ENCODE measurements around the gene PODNL1.
"Not testable (repeated sequence)": the region's sequence is repeated elsewhere in the genome, so short reads cannot be mapped to it uniquely, and the experiment has no call there.

The PODNL1 gene

GRCh38 chr19:13931391-13932148 is 6.6 kb downstream of the PODNL1 start:
- DNase-seq (ENCODE audit: insufficient read length) = no peak

GRCh38 chr19:13930402-13930801 is 7.8 kb downstream of the PODNL1 start:
- DNase-seq (ENCODE audit: insufficient read length) (no peak), FAIRE-seq (no peak)
- TF ChIP-seq TAF1 (IDR thresholded peaks at IDR 0.05; ENCODE audit: borderline replicate concordance, low read depth, low read length) = no peak
- no peak for TF ChIP-seq POLR2AphosphoS5 (IDR thresholded peaks at IDR 0.05; ENCODE audit: low read depth, low read length)
- no peak for TF ChIP-seq POLR2A (IDR thresholded peaks at IDR 0.05; ENCODE audit: low read depth, low read length)

More at GRCh38 chr19:13931391-13932148, 6.6 kb downstream of the PODNL1 start:
- no peak for TF ChIP-seq POLR2AphosphoS5 (IDR thresholded peaks at IDR 0.05; ENCODE audit: low read depth, low read length)
- no peak for TF ChIP-seq POLR2A (IDR thresholded peaks at IDR 0.05; ENCODE audit: low read depth, low read length)
- TF ChIP-seq TAF1 (IDR thresholded peaks at IDR 0.05; ENCODE audit: borderline replicate concordance, low read depth, low read length) = no peak
- no peak for FAIRE-seq

- DNase-seq (ENCODE audit: insufficient read length) (no peak), FAIRE-seq (no peak)
- TF ChIP-seq TAF1 (IDR thresholded peaks at IDR 0.05; ENCODE audit: borderline replicate concordance, low read depth, low read length) = no peak
- no peak for TF ChIP-seq POLR2AphosphoS5 (IDR thresholded peaks at IDR 0.05; ENCODE audit: low read depth, low read length)
- no peak for TF ChIP-seq POLR2A (IDR thresholded peaks at IDR 0.05; ENCODE audit: low read depth, low read length)
Observed at GRCh38 chr19:13929956-13930355, 8.3 kb downstream of the PODNL1 start.

GRCh38 chr19:13929340-13929739 is 8.9 kb downstream of the PODNL1 start:
- FAIRE-seq = no peak
- DNase-seq (ENCODE audit: insufficient read length) = no peak
- TF ChIP-seq POLR2AphosphoS5 (IDR thresholded peaks at IDR 0.05; ENCODE audit: low read depth, low read length) = no peak
- TF ChIP-seq POLR2A (IDR thresholded peaks at IDR 0.05; ENCODE audit: low read depth, low read length) = no peak
- no peak for TF ChIP-seq TAF1 (IDR thresholded peaks at IDR 0.05; ENCODE audit: borderline replicate concordance, low read depth, low read length)

GRCh38 chr19:13926715-13927114 is 11.5 kb downstream of the PODNL1 start:
- no peak for FAIRE-seq
- TF ChIP-seq POLR2A (IDR thresholded peaks at IDR 0.05; ENCODE audit: low read depth, low read length) (no peak), POLR2AphosphoS5 (IDR thresholded peaks at IDR 0.05; ENCODE audit: low read depth, low read length) (no peak), TAF1 (IDR thresholded peaks at IDR 0.05; ENCODE audit: borderline replicate concordance, low read depth, low read length) (no peak)
- no peak for DNase-seq (ENCODE audit: insufficient read length)

GRCh38 chr19:13926010-13926409 is 12.2 kb downstream of the PODNL1 start:
- no peak for TF ChIP-seq POLR2A (IDR thresholded peaks at IDR 0.05; ENCODE audit: low read depth, low read length)
- TF ChIP-seq TAF1 (IDR thresholded peaks at IDR 0.05; ENCODE audit: borderline replicate concordance, low read depth, low read length) = no peak
- TF ChIP-seq POLR2AphosphoS5 (IDR thresholded peaks at IDR 0.05; ENCODE audit: low read depth, low read length) = no peak
- DNase-seq (ENCODE audit: insufficient read length) (no peak), FAIRE-seq (no peak)

- DNase-seq (ENCODE audit: insufficient read length) = no peak
- FAIRE-seq = no peak
- TF ChIP-seq TAF1 (IDR thresholded peaks at IDR 0.05; ENCODE audit: borderline replicate concordance, low read depth, low read length) = no peak
- no peak for TF ChIP-seq POLR2A (IDR thresholded peaks at IDR 0.05; ENCODE audit: low read depth, low read length)
Observed at GRCh38 chr19:13923194-13923987, 14.8 kb downstream of the PODNL1 start.

- not testable (repeated sequence) for DNase-seq (ENCODE audit: insufficient read length); FAIRE-seq
Observed at GRCh38 chr19:13922118-13922517, 16.1 kb downstream of the PODNL1 start.

- DNase-seq (ENCODE audit: insufficient read length) (no peak), FAIRE-seq (no peak)
- TF ChIP-seq POLR2A (IDR thresholded peaks at IDR 0.05; ENCODE audit: low read depth, low read length) (no peak), POLR2AphosphoS5 (IDR thresholded peaks at IDR 0.05; ENCODE audit: low read depth, low read length) (no peak), TAF1 (IDR thresholded peaks at IDR 0.05; ENCODE audit: borderline replicate concordance, low read depth, low read length) (no peak)
Observed at GRCh38 chr19:13920940-13921747, 17.1 kb downstream of the PODNL1 start.

GRCh38 chr19:13920524-13920923 is 17.7 kb downstream of the PODNL1 start:
- TF ChIP-seq TAF1 (IDR thresholded peaks at IDR 0.05; ENCODE audit: borderline replicate concordance, low read depth, low read length) (no peak), POLR2A (IDR thresholded peaks at IDR 0.05; ENCODE audit: low read depth, low read length) (no peak), POLR2AphosphoS5 (IDR thresholded peaks at IDR 0.05; ENCODE audit: low read depth, low read length) (no peak)
- DNase-seq (ENCODE audit: insufficient read length) (no peak), FAIRE-seq (no peak)

- TF ChIP-seq POLR2AphosphoS5 (IDR thresholded peaks at IDR 0.05; ENCODE audit: low read depth, low read length) (no peak), TAF1 (IDR thresholded peaks at IDR 0.05; ENCODE audit: borderline replicate concordance, low read depth, low read length) (no peak), POLR2A (IDR thresholded peaks at IDR 0.05; ENCODE audit: low read depth, low read length) (no peak)
- no peak for DNase-seq (ENCODE audit: insufficient read length)
- FAIRE-seq = no peak
Observed at GRCh38 chr19:13918726-13919411, 19.3 kb downstream of the PODNL1 start.
